Fibroblast of skin of left biceps (primary cell): ENCODE measurements around the gene GAPDH.
"Not testable (repeated sequence)": the region's sequence is repeated elsewhere in the genome, so short reads cannot be mapped to it uniquely, and the experiment has no call there.

Experiments used
- DNase-seq, 2 experiments: peaks; one replicate each; pipeline ENCODE4 v3.0.0-alpha.2; 2013; ENCODE audit warnings: low read depth in 2 of 2

GAPDH gene

DNA sequence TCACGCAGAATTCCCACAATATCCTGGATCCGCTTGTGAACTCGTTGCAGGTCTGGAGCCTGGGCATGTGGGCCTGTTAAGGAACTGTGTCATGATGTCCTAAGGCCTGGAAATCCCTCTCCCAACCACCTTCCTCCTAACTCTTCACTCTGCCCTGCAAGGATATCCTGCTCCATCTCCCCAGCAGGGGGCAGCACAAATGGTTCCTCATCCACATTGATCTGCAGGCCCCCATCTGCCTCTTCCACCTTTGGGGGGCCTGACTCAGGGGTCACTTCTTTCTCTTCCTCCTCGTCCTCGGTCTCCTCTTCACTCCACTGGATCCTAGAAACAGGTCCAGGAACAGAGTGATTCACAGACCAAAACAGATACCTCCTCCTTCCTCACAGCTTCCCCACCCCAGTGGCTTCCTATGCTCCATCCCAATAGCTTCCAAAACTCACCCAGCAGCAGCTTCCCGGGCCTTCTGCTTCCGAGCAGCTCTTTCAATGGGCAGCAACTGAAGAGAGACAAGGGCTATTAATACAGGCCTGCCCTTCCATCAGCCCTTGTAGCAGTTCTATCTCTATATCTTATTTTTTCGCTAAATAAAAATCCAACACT lies 29.2 kb downstream of the GAPDH start:
- no peak for DNase-seq

DNA sequence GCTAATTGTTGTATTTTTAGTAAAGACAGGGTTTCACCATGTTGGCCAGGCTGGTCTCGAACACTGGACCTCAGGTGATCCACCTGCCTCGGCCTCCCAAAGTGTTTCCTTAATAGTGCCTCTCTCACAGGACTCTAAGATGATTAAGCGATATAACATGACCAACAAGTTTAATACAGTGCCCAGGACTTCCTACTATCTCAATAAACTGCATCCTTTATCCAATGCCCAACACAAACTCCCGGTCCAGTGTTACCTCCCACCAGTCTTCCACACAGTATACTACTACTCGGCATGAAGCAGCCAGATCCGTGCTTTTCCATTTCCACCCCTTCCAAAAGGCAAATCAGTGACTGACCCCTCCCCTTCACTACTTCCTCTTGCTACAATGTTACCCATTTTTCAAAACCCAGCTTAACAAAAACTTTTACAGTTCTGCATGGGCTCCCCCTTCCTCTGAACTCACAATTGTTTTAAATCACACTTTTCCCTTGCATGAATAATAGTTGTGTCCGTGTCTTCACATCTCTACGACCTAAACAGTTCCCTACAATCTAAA lies 32.9 kb downstream of the GAPDH start:
- DNase-seq = no peak

- DNase-seq = no peak
Measured at GRCh38 chr12:6569312-6569711, 35.0 kb downstream of the GAPDH start.

GRCh38 chr12:6569786-6570185 lies 35.5 kb downstream of the GAPDH start:
- no peak for DNase-seq

DNA sequence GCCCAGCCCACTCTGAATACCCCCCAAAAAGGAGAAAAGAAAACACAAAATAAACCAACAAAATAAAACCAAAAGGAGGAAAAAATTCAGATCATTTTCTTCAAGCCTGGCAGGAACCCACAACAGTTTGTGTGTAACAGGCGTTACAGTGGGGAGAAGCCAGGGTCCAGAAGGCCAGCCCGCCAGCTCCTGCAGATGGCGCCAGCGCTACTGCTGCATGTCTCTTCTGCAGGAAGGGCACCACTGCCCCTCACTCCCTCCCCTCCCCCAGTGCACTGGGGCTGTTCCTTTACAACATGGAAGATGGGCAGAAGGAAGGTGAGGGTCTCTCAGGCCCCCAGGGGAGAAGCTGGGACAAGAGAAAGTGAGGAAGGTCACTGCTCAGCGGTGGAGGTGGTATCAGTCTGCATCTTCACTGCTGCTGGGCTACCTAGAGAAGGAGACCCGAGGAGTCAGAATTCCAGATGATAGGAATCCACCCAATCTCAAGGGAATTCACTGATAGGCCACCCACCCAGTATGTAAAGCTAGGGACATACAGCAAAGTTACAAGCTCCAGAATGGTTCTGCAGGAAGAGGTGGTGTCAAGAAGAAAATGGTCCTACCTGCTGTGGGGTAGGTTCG lies 36.1 kb downstream of the GAPDH start:
- no peak for DNase-seq

GRCh38 chr12:6573001-6573400 lies 38.7 kb downstream of the GAPDH start:
- DNase-seq = no peak

DNA sequence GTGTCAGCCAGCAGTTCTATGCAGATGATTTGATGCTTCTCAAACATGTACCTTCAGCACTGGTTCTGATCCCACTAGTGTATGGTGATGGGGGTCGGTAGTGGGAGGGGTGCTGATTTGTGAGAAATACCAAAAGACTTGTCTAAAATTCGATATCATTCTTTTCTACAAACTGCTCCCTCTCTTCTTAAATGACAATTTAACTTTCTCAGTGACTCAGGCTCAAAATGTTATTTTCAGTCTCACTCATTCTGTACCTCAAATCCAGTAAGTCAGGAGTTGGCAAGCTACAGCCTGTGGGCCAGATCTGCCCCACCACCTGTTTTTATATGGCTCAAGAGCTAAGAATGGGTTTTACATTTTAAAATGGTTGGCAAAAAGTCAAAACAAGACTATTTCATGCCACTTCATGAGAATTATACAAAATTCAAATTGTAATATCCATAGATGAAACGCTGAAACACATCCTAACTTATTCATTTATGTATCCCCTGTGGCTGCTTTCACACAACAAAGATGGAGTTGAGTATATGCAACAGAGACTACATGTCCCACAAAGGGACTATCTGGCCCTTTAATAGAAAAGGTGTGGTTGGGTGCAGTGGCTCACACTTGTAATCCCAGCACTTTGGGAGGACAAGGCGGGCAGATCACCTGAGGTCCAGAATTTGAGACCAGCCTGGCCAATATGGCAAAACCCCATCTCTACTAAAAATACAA lies 40.4 kb downstream of the GAPDH start:
- no peak for DNase-seq

DNA sequence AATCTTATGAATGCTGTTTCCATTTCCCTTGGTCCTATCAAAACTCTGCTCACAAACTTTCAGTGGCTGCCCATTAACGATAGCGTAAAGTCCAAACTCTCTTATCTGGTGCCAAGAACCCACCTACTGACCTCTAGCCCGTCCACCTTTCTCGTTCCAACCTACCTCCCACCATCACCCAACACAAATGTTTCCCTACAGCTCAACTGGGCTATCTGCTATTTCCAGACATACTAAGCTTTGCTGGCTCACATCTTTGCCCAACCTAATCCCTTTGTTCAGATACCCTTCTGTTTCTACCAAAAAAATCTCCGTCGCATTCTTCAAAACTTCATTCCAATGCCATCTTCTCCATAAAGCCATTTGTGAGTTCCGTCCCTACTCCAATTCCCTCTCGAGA lies 41.3 kb downstream of the GAPDH start:
- DNase-seq = no peak

DNA sequence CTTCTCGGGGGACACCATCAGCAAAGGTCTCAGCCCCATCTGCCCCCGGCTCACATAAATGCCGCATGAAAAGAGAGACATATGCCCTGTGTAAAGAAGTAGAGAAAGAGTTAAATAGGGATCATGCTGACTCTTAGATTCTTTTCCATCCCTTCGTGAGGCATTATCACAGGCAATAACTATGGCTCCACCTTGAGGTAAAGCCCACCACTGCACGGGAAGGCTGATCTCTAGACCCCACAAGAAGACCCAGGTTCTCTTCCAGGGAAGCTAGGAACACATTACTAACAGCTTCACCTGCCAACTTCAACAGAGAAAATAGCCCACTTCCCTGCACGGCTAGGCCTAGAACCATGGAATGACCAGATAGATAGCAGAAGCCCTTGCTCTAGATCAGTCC lies 47.9 kb downstream of the GAPDH start:
- DNase-seq = no peak

- DNase-seq = no peak
Measured at GRCh38 chr12:6582959-6583358, 48.6 kb downstream of the GAPDH start.

GRCh38 chr12:6584293-6584692 lies 50.0 kb downstream of the GAPDH start:
- no peak for DNase-seq

DNA sequence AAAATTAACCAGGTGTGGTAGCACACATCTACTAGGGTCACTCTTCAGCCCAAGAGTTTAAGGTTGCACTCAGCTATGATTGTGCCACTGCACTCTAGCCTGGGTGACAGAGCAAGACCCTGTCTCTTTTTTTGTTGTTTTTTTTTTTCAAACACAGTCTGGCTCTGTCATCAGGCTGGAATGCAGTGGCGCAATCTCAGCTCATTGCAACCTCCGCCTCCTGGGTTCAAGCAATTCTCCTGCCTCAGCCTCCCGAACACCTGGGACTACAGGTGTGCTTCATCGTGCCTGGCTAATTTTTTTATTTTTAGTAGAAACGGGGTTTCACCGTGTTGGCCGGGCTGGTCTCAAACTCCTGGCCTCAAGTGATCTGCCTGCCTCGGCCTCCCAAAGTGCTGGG lies 52.3 kb downstream of the GAPDH start:
- DNase-seq = not testable (repeated sequence)
